ENCODE data around the gene CCR4.
"Not testable (repeated sequence)": the region's sequence is repeated elsewhere in the genome, so short reads cannot be mapped to it uniquely, and the experiment has no call there.

Gene CCR4

DNA sequence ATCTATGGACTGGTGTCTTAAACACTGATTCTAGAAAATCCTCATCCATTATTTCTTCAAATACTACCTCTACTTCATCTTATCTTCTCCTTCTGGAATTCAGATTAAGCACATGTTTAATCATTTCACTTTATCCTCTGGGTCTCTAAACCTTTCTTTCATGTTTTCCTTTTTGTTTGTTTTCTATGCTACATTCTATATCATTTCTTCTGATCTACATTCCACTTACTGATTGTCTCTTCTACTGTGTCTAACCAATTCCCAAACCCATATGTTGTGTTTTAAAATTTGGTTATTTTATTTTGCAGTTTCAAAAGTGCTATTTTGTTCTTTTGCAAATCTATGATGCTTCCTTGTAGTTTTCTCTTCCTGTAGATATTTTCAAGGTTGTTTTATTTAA is 31.7 kb downstream of the CCR4 start:
- DNase-seq (ENCODE audit: low read depth), result no peak

DNA sequence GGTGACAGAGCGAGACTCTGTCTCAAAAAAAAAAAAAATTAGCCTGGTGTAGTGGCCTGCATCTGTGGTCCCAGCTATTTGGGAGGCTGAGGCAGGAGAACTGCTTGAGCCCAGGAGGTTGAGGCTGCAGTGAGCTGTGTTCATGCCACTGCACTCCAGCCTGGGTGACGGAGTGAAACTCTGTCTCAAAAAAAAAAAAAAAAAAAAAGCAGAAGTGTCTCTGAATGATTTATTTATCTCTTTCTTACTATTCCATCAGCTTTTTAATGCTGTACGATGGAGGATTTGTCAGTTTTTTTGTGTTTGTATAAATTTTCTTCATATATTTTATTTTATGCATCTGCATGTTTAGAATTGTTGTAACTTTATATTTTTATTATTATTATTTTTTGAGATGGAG is 33.5 kb downstream of the CCR4 start:
- DNase-seq (ENCODE audit: low read depth), result not testable (repeated sequence)

DNA sequence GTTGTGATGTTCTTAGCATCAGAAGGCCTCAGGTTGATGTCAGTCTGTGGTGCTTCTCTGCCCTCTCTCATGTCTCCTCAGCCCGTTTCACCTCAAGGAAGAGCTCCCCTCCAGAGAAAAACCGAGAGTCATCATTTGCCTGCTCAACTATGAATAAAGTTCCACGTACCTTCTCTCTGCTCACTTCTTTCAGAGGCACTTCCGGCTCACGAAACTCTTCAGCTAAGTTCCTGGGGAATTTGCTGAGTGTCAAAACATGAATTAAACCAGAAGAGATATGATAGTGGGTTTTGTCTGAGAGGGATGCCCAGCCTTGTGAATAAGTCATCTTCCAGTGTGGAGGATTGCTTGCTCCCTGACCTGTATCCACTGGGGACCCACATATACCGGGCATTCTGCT is 37.7 kb downstream of the CCR4 start:
- no peak for DNase-seq (ENCODE audit: low read depth)

DNA sequence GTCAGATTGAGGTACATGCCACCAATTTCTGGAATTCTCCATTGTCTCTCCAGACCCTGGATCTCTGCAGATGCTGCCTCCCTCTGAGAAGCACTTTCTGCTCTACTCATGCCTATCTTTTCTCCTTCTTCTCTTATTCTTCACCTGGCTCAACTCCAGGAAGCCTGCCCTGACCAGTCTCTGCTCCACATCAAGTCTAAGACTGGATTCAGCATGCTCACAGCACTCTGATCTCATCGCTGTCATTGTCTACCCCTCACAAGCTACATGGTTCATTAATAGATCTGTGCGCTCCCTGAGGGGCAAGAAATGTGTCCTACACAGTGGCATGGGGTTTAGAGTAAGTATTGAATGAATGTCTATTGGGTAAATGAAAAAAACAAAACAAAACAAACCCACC is 38.7 kb downstream of the CCR4 start:
- DNase-seq (ENCODE audit: low read depth), result no peak

DNA sequence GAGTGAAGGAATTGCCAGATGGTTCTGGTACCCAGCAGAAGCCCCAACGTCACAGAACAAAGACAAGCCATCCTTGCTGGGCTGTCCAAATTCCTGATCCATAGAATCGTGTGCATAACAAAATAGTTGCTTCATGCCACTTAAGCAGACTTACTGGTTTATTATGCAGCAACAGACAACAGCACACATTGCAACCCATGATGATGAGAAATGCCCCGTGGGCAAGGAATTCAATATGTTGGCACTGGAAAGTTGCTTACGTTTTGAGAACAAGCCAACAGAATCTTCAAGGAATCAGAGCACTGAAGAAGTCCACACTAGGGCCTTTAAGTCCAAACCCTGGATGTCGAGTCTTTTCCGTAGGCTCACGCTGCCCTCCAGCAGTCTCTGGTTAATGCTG is 40.3 kb downstream of the CCR4 start:
- DNase-seq (ENCODE audit: low read depth), result no peak

DNA sequence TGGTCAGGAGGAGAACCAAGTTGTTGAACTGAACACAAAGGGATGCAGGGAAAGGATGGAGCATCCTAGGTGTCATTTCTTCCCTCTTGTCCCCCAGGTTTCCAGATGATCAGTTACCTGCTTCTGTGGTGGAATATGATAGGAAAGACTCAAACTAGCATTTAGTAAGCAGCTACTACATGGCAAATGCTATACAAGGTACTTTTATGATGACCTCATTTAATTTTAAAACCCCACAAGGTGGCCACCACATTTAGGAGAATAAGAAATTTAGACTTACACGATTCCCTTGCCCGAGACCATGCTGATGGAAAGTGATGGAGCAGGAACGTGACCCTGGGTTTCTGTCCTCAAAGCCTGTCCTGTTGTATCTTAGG is 40.9 kb downstream of the CCR4 start:
- DNase-seq (ENCODE audit: low read depth), result no peak

DNA sequence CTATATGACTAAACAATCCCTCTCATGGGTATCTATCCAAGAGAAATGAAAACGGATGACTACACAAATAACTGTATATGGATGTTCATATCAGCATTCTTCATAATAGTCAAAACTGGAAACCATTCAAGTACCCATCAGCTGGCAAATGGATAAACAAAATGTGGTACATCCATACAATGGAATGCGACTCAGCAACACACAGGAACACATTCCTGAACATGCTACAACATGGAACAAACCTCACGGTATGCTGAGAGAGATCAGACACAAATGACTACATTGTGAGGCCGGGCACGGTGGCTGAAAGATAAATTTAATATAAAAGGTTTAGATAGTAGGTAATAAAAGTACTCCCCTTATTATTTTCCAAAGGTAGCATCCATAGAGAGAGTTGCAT is 42.6 kb downstream of the CCR4 start:
- no peak for DNase-seq (ENCODE audit: low read depth)

DNA sequence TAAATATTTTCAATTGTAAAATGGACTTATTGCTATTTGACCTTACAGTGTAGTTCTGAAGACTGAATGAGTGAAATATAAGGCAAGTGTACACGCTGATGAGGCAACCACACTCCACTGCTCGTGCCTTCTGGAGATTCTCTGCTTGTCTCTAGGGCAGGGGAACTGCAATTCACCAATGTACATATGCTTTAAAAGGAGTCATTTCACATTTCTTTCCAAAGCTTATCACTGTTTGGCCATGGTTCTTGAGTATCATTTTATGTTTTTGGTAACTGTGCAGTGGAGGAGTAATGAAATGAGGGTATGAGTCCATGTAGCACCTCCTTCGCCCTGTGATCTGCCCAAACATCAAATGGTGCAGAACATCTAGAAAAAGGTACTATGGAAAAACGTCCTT is 43.7 kb downstream of the CCR4 start:
- no peak for DNase-seq (ENCODE audit: low read depth)

DNA sequence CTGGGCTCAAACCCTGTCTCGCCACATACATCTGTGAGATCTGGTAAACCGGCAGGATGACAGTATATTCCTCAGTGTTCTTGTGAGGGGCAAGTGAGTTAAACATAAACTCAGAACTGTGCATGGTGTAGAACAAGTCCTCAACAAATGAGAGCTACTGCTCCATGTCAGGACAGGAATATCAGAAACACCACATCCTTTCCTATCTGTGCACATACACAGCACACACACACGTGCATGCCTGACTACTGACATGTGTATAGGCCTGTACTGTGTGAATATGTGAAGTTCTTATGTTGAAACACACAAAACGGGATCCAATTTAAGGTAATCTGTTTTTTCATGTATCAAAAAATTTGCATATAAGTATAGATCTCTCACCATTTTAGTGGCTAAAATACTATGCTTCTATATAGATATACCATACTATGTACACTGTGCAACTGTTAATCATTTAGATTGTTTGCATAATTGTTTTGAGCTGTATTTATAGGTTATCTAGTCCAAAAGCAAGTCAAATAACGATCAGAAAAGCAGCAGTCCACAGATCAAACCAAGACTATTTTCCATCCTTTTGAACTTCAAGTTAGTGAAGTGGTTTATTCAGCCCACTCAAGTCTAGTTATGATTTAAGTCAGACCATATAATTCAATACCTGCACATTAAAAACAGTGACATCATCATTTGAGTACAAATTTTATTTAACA is 44.8 kb downstream of the CCR4 start:
- DNase-seq (ENCODE audit: low read depth), result no peak

DNA sequence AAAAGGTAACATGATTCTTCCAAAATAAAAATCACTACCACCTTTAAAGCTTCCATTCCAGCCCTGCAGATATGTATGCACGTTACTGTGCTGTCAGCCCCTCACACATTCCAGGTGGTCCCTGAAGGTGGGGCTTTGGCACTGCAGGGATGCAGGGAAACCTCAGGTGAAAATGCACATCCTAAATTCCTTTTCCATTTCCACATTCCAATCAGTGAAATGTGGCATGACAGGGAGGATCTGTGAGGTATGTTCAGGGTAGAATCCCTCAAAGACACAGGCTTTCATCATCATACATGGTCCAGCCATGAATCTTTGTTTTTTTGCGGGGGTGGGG is 45.3 kb downstream of the CCR4 start:
- no peak for DNase-seq (ENCODE audit: low read depth)

DNA sequence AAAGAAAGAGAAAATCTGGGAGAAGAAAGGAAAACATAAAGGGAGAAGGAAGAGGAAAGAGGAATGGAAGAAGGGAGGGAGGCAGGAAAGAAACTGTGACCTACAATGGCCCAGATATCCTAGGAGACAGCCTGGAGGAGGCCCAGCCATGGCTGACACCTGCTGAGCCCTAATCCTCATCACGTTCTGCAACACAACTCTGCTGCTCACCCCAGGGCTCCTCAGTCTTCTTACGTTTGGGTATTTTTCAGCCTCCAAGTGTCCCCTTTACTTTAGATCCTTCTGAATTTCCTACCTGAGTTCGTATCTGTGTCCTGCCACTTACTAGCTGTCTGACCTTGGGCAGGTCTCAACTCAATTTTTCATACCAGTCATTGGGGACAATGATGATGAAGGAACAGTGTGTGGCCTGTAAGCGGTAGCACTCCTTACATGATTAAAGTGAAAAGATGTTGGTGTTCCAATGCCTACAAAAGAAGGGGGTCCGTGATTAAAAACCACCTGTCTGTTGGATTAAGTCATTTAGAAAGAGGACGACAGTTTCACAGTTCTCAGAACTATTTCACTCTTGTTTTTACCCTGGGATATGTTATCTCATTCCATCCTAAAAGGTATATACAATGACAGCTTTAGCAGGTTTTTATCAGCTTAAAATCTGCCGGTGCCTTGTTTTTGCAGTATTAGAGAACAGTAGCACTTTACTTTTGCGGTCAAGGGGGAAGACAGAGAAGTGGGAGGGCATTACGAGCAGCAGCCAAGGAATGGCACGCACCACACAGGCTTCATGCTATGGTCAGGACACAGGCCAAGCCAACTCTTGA is 47.4 kb downstream of the CCR4 start:
- no peak for DNase-seq (ENCODE audit: low read depth)

DNA sequence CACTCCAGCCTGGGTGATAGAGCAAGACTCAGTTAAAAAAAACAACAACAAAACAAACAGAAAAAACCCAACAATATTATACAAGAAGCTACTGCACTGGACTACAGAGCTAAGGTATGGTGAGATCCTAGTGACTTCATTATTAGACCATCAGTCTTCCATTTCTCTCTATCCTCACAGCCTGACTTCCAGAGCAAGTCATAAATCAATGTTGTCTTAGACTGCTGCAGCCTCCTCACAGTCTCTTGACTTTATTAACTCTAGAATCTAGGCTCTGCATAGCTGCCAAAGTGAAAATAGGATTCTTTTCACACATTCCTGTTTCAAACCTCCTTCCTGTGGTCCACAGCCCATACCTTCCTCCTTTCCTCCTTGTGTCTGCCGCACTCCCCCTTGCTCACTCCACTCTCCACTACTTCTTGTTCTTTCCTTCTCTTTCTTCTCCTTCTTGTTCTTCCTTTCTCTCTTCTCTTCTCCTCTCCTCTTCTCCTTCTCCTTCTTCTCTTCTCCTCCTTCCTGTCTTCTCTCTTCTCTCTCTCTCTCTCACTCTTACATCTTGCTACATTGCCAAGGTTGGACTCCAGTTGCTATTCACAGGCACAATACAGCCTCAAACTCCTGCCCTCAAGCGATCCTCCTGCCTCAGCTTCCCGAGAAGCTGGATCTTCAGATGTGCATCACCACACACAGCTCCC is 49.4 kb downstream of the CCR4 start:
- DNase-seq (ENCODE audit: low read depth), result no peak

DNA sequence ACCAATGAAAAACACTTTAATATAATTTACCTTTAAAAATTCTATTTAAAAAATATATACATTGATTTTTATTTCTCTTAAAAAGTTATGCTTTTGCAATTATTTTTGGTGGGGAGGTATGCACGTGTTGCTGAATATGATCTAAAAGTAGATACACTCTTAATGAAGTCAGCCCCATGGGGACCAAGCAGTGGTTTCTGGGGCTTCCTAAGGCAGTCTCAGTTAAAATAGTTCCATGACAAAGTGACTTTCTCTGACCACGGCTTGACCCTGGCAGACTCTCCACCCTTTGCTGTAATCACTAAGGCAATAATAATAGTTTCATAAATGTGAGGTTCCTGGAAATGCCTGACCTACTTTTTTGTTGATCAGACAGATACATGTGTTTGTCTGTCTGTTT is 50.4 kb downstream of the CCR4 start:
- no peak for DNase-seq (ENCODE audit: low read depth)

DNA sequence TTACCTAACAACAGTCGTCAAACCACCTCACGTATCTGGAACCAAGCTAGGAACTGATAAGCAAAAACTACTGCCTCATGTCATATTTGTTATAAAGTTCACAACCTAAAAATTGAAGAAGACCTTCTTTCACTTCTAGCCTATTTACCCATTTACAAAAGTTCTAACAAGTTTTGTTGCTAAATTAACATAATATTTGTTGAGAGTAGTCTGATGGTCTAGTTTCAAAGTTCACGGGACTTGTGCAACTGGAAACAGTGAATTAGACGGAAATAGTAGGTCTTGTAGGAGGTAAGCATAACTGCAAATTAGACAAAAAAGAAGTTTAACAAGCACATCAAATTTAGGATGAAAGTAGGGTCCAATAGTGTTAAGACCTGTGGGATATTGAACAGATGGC is 51.9 kb downstream of the CCR4 start:
- no peak for DNase-seq (ENCODE audit: low read depth)

DNA sequence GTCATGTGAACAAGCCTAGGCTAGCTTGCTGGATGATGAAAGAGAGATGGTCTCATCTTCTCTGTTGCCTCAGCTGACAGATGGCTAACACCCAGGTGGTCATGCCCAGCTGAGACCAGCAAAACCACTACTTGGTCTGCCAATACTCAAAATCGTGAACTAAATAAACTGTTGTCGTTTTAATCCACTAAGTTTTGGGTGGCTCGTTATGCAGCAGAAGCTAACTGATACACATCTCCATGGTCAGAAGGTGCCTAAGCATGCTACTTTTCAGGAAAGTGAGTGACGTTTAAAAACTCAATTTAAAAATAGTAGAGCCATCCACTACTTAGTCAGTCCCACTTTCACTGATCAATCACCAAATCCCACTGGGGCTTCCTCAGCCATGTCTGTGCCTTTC is 52.8 kb downstream of the CCR4 start:
- no peak for DNase-seq (ENCODE audit: low read depth)

DNA sequence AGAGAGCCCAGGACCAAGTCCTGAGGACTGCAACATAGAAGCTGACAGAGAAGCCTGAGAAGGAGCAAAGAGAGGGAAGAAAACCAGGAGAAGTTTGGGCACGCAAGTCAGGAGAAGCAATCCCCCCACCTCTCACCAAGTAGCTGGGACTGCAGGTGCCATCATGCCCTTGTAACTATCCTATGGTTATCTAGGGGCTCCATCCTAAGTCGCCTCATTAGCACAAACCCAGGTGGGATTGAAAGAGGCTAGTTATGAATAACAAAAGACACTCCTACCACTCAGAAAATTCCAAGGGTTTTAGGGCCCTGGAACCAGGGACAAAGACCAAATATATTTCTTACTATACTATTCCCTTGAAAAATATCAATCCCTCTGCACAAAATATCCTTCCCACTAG is 53.5 kb downstream of the CCR4 start:
- DNase-seq (ENCODE audit: low read depth), result no peak
